GM19351 (cell line): ENCODE data around the gene ENTR1.
A peak's percentile ranks its signal among the peaks of the same experiment; 100 is the strongest.

Source experiments
- ATAC-seq: cut with Tn5 transposase; IDR thresholded peaks from one replicate; pipeline ENCODE4 v1.9.1; 2021; ENCODE audit warnings: mild to moderate bottlenecking, moderate library complexity; ENCODE audit not compliant: unreplicated experiment

Gene ENTR1

GRCh38 chr9:136363949-136364748 lies 46.3 kb downstream of the ENTR1 start:
- ATAC-seq, result no peak

- peak; percentile 79 for ATAC-seq
Measured at GRCh38 chr9:136363106-136363948, 47.1 kb downstream of the ENTR1 start, which contains the start of gene DNLZ. DNLZ (minus strand) TSS chr9:136363744; CDS start chr9:136363714, 30 bp downstream.

DNA sequence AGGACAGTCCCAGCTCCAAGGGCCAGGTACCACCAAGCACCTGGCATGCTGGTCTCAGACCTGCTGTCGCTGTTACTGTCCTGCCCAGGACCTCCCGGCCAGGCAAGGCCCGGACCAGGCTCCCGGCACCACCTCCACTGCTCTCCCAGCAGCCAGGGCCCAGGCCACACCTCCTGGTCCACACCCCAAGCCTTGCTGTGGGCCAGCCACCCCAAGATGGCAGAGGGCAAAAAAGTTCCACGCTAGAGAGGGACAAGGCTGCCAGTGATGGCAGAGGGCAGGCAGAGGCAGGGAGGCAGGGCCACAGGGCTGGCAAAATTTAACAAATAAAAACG lies 48.0 kb downstream of the ENTR1 start:
- ATAC-seq, result no peak

- ATAC-seq, result no peak
Measured at GRCh38 chr9:136361754-136362449, 48.5 kb downstream of the ENTR1 start.

- no peak for ATAC-seq
Measured at GRCh38 chr9:136361047-136361753, 49.2 kb downstream of the ENTR1 start.

GRCh38 chr9:136359774-136360718 lies 50.4 kb downstream of the ENTR1 start:
- no peak for ATAC-seq

GRCh38 chr9:136358888-136359287 lies 51.5 kb downstream of the ENTR1 start:
- ATAC-seq, result no peak

GRCh38 chr9:136358016-136358415 lies 52.4 kb downstream of the ENTR1 start:
- no peak for ATAC-seq

- ATAC-seq, result no peak
Measured at GRCh38 chr9:136357202-136357725, 53.1 kb downstream of the ENTR1 start.

- no peak for ATAC-seq
Measured at GRCh38 chr9:136355616-136356557, 54.5 kb downstream of the ENTR1 start.

DNA sequence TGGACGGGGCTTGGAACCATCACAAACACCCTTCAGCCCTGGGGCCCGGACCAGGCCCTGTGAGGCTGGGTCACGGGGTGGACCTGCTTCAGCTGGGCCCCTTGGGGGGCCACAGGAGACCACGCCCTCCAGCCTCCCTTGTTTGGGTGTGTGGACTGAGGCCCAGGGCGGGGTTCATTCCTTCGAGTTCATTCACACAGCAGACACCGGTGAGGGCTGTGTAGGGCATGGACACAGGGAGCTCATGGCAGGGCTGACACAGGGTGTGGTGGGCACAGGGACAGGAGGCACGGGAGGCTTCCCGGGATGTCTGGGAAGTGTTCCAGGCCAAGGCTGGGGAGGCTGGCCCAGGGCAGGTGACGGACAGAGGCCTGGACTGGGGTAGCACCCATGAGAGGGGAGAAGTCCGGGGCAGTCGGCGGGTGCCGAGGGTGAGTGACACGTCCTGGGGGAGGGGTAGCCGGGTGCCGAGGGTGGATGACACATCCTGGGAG lies 55.8 kb downstream of the ENTR1 start:
- ATAC-seq, result no peak

DNA sequence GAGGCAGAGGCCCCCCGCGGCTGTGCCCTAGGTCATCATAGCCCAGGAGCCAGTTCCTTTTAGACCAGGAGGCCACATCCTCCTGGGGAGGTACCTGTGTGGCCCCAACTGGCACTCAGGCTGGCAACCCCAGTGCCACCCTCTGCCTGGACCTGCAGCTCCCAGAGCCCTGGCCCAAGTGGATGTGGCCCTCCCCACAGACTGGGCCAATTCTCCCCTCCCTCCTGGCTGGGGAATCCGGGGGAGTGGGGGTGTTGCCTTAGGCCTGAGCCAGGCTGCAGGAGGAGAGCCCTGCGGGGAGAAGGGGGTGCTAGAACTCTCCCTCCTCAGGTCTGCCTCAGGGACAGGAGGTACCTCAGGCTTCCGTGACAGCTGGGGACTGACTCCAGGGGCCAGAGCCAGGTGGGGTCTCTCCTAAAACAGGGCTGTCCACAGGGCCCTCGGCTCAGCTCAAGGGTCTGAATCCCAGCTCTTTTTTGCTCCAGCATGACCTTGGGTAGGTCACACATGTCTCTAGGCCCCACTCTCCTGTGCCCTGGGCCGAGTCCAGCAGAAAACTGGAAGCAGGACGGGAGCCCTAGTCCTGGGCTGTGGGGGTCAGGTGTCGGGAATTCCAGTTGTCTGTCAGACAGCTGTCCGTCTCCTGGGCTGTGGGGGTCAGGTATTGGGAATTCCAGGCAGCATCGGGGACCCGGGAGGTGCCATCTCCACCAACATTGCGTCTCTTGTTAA lies 56.5 kb downstream of the ENTR1 start:
- ATAC-seq, result no peak

DNA sequence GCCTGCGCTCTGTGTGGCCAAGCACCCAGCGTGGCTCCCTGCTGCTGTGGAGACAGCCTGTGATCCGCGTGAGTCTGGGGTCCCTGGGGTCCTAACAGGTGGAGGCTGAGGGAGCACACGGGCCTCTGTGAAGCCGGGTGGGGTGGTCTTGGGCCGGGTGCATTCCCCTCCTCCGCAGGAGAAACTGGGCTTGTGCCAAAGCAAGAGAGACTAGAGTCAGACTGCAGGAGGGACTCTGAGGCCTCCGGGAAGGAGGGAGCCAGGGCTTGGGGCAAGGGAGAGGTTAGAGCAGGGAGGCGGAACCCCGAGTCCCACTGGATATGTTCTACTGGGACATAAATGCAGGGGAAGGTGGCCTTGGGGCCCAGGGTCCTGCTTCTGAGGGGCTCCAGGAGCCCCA lies 57.3 kb downstream of the ENTR1 start:
- ATAC-seq, result no peak

DNA sequence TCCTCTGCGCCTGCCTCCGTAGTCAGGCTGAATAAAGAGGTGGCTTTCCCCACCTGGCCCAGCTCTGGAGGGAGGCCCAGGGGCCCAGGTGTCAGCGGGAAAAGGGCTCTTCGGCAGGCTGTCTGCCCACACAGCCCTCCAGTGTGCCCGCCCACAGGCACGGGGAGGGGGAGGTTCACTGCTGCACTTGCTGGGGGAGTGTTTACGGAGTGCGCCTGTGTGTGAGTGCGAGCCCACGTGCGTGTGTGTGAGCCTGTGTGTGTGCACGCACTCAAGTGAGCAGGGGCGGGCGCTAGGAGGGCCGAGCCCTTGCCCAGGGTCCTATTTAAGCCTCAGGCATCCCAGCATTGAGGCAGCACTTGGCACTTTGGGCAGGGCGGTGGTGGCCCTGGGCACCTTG lies 57.7 kb downstream of the ENTR1 start:
- ATAC-seq, result no peak
